H9 (cell line): ENCODE measurements around the gene MYO1E. TPM values are rescaled to one million over a fixed set of nuclear protein-coding genes. Genes with fewer than 3 reads are reported as not detected.

Experiments
- DNase-seq: peaks from one replicate; pipeline ENCODE4 v3.0.0-alpha.2; 2017
- H2AFZ ChIP-seq: one replicate; pipeline ENCODE4 v1.6.1; 2013; ENCODE audit warnings: mild to moderate bottlenecking, low read length, control low read depth, moderate library complexity
- H2AK5ac ChIP-seq: 2 replicates; pipeline ENCODE4 v1.6.1; 2013; ENCODE audit warnings: low read length, control low read depth, mixed read lengths; ENCODE audit not compliant: insufficient read length
- H2BK120ac ChIP-seq: one replicate; pipeline ENCODE4 v1.6.1; 2013; ENCODE audit warnings: low read depth, mild to moderate bottlenecking, low read length, control low read depth, inconsistent platforms; ENCODE audit not compliant: poor library complexity, severe bottlenecking
- H2BK12ac ChIP-seq: 2 replicates; pipeline ENCODE4 v1.6.1; 2013; ENCODE audit warnings: low read length, control low read depth, mixed read lengths, low read depth; ENCODE audit not compliant: insufficient read length
- H2BK15ac ChIP-seq: 2 replicates; pipeline ENCODE4 v1.6.1; 2013; ENCODE audit warnings: low read depth, low read length, control low read depth
- H2BK20ac ChIP-seq: one replicate; pipeline ENCODE4 v1.6.1; 2013; ENCODE audit warnings: low read depth, mild to moderate bottlenecking, low read length, control low read depth, inconsistent platforms; ENCODE audit not compliant: poor library complexity, severe bottlenecking
- H2BK5ac ChIP-seq: 2 replicates; pipeline ENCODE4 v1.6.1; 2013; ENCODE audit warnings: low read length, control low read depth, mixed read lengths; ENCODE audit not compliant: insufficient read length
- H3K14ac ChIP-seq: 2 replicates; pipeline ENCODE4 v1.6.1; 2013; ENCODE audit warnings: low read length, control low read depth; ENCODE audit not compliant: insufficient read depth
- H3K18ac ChIP-seq: 2 replicates; pipeline ENCODE4 v1.6.1; 2013; ENCODE audit warnings: low read depth, mild to moderate bottlenecking, mixed read lengths, low read length, control low read depth; ENCODE audit not compliant: insufficient read length
- H3K23ac ChIP-seq: 2 replicates; pipeline ENCODE4 v1.6.1; 2013; ENCODE audit warnings: low read length, control low read depth, mixed read lengths, low read depth; ENCODE audit not compliant: insufficient read length
- H3K23me2 ChIP-seq: 2 replicates; pipeline ENCODE4 v1.6.1; 2013; ENCODE audit warnings: low read depth, mild to moderate bottlenecking, mixed read lengths, low read length, control low read depth; ENCODE audit not compliant: insufficient read length, poor library complexity, severe bottlenecking
- H3K27ac ChIP-seq: 2 replicates; pipeline ENCODE4 v1.5.1; 2013; ENCODE audit warnings: low read length, control low read depth, mixed read lengths, low read depth; ENCODE audit not compliant: insufficient read length
- H3K27me3 ChIP-seq: 2 replicates; pipeline ENCODE4 v1.6.1; 2013; ENCODE audit warnings: low read length, control low read depth, inconsistent platforms; ENCODE audit not compliant: insufficient read depth
- H3K4ac ChIP-seq: 2 replicates; pipeline ENCODE4 v1.6.1; 2013; ENCODE audit warnings: low read depth, mild to moderate bottlenecking, control low read depth, inconsistent platforms, low read length, moderate library complexity
- H3K4me1 ChIP-seq: 2 replicates; pipeline ENCODE4 v1.6.1; 2013; ENCODE audit warnings: low read length, control low read depth, inconsistent platforms; ENCODE audit not compliant: insufficient read depth
- H3K4me2 ChIP-seq: 2 replicates; pipeline ENCODE4 v1.6.1; 2013; ENCODE audit warnings: low read length, control low read depth, mixed read lengths; ENCODE audit not compliant: insufficient read length, insufficient read depth
- H3K56ac ChIP-seq: 2 replicates; pipeline ENCODE4 v1.6.1; 2013; ENCODE audit warnings: low read depth, mild to moderate bottlenecking, mixed read lengths, low read length, control low read depth; ENCODE audit not compliant: insufficient read length
- H3K79me1 ChIP-seq: 2 replicates; pipeline ENCODE4 v1.6.1; 2013; ENCODE audit warnings: low read depth, mild to moderate bottlenecking, moderate library complexity, low read length, control low read depth, inconsistent platforms; ENCODE audit not compliant: insufficient read depth, poor library complexity, severe bottlenecking
- H3K79me2 ChIP-seq: 2 replicates; pipeline ENCODE4 v1.6.1; 2013; ENCODE audit warnings: low read length, control low read depth, inconsistent platforms; ENCODE audit not compliant: insufficient read depth
- H3K9ac ChIP-seq: 2 replicates; pipeline ENCODE4 v1.6.1; 2013; ENCODE audit warnings: low read length, control low read depth, mixed read lengths; ENCODE audit not compliant: insufficient read length; ENCODE audit errors: extremely low read depth
- H3K9me3 ChIP-seq: one replicate; pipeline ENCODE4 v1.6.1; 2013; ENCODE audit warnings: low read depth, low read length, inconsistent platforms; ENCODE audit not compliant: control insufficient read depth
- H3T11ph ChIP-seq: one replicate; pipeline ENCODE4 v1.6.1; 2013; ENCODE audit warnings: mild to moderate bottlenecking, low read length, control low read depth, inconsistent platforms
- H4K20me1 ChIP-seq: one replicate; pipeline ENCODE4 v1.6.1; 2013; ENCODE audit not compliant: control insufficient read depth, insufficient read length, insufficient read depth
- H4K5ac ChIP-seq: 2 replicates; pipeline ENCODE4 v1.6.1; 2013; ENCODE audit warnings: low read depth, mild to moderate bottlenecking, mixed read lengths, low read length, control low read depth; ENCODE audit not compliant: insufficient read length
- H4K8ac ChIP-seq: replicated peaks from 2 replicates; pipeline ENCODE4 v1.6.1; 2013; ENCODE audit warnings: low read length, control low read depth, mixed read lengths, low read depth; ENCODE audit not compliant: insufficient read length
- H4K91ac ChIP-seq: 2 replicates; pipeline ENCODE4 v1.6.1; 2013; ENCODE audit warnings: low read depth, mild to moderate bottlenecking, moderate library complexity, mixed read lengths, low read length, control low read depth; ENCODE audit not compliant: insufficient read length
- H3K27ac Mint-ChIP-seq, 3 experiments: 2 replicates in 2 of 3; 3 replicates in 1 of 3; pipeline ENCODE4 v1.8.0; 2020 to 2021; ENCODE audit warnings: mixed read lengths in 3 of 3, mild to moderate bottlenecking in 1 of 3, moderate library complexity in 1 of 3
- H3K27me3 Mint-ChIP-seq: 2 replicates; pipeline ENCODE4 v1.8.0; 2021; ENCODE audit warnings: low read depth, mild to moderate bottlenecking, moderate library complexity, mixed read lengths
- H3K36me3 Mint-ChIP-seq, 3 experiments: 2 replicates in 2 of 3; 3 replicates in 1 of 3; pipeline ENCODE4 v1.8.0; 2020 to 2021; ENCODE audit warnings: low read depth in 3 of 3, mixed read lengths in 3 of 3; ENCODE audit not compliant: insufficient read depth in 1 of 3
- H3K4me1 Mint-ChIP-seq, 2 experiments: 2 replicates each; pipeline ENCODE4 v1.8.0; 2020; ENCODE audit warnings: mixed read lengths in 2 of 2
- H3K4me3 Mint-ChIP-seq, 2 experiments: 2 replicates in 1 of 2; 3 replicates in 1 of 2; pipeline ENCODE4 v1.8.0; 2020 to 2021; ENCODE audit warnings: mild to moderate bottlenecking in 2 of 2, mixed read lengths in 2 of 2, moderate library complexity in 1 of 2
- H3K9me3 Mint-ChIP-seq, 2 experiments: 2 replicates in 1 of 2; 3 replicates in 1 of 2; pipeline ENCODE4 v1.8.0; 2020; ENCODE audit warnings: mild to moderate bottlenecking in 2 of 2, mixed read lengths in 2 of 2, moderate library complexity in 1 of 2
- CTCF ChIP-seq: fragments of 200-600 bp; sonication (generic); conservative IDR thresholded peaks from 3 replicates; pipeline ENCODE4 v1.8.0; 2021; ENCODE audit warnings: antibody characterized with exemption, mild to moderate bottlenecking
- WGBS: extraction: QIAGEN DNeasy Blood & Tissue Kit; methylation state at CpG from one replicate; pipeline ENCODE4 v1.1.7; 2013; ENCODE audit warnings: missing lambda C conversion rate, low lambda C conversion rate, mixed read lengths; ENCODE audit not compliant: insufficient read length; ENCODE audit errors: extremely low coverage; 5-methylcytosine and 5-hydroxymethylcytosine counted together
- total RNA-seq: library from RNA; stranded (reverse); gene quantifications from 2 replicates; pipeline ENCODE4 v1.2.1, GENCODE V29; 2021

Gene MYO1E
- total RNA-seq, 1 experiment from 2014 or later = 235 TPM

DNA sequence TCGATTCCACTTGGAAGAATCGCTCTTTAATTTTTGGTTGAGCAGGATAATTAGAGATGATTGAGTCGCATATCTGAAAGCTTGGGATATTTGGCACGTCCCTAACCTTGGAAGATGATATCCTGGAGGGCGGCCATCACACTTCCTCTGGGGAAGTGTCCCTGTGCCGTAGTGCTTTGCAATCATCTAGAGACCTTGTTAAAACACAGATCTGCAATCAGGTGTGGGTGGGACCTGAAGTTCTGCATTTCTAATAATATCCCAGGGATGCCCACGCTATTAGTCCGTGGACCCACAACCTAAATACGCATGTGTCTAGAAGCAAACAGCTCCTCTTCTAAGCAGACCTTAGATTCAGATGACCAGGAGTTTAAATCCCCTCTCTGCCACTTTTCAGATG is 20.5 kb downstream of the MYO1E start:
- Histone ChIP-seq H3K23me2 (peaks cover 2% of the 10 kb centered on the region), H3K23ac (no peak overlapping the region), H4K8ac (no peak overlapping the region), H4K91ac (peak overlapping the region; percentile 76), H3K9me3 (no peaks in the 10 kb centered on the region), H3K18ac (no peak overlapping the region), H3K27me3 (0 out of 2 replicates have a peak, but pooled peaks cover 2% of the 10 kb centered on the region), H4K5ac (no peak overlapping the region), H2BK15ac (no peak overlapping the region), H2BK12ac (no peak overlapping the region), H3K9ac (no peak overlapping the region), H2BK20ac (no peak overlapping the region), H3K14ac (no peak overlapping the region), H4K20me1 (no peaks in the 10 kb centered on the region), H3K4ac (no peak overlapping the region), H2BK120ac (no peak overlapping the region), H3T11ph (no peak overlapping the region), H3K56ac (no peak overlapping the region), H3K27ac (no peak overlapping the region), H3K79me1 (no peaks in the 10 kb centered on the region), H3K4me1 (peaks cover 37% of the 10 kb centered on the region), H2AK5ac (no peak overlapping the region), H2AFZ (no peak overlapping the region), H3K4me2 (no peak overlapping the region), H2BK5ac (no peak overlapping the region), H3K79me2 (peaks cover 1% of the 10 kb centered on the region; the same call in 1 of the 2 replicates)
- no peak for TF ChIP-seq CTCF
- no peaks in the 10 kb centered on the region for H3K27me3 Mint-ChIP-seq
- H3K4me3 Mint-ChIP-seq = no peak overlapping the region
- H3K27ac Mint-ChIP-seq = peak overlapping the region in 1 of 3 experiments; percentile 58; a peak in 2 of 7 replicates
- no peaks in the 10 kb centered on the region for H3K9me3 Mint-ChIP-seq
- DNase-seq = no peak
- peaks cover 2 to 14% (median 7%) of the 10 kb centered on the region in 3 experiments; a peak in 5 of 7 replicates for H3K36me3 Mint-ChIP-seq
- peaks cover 88 to 93% of the 10 kb centered on the region in 2 experiments for H3K4me1 Mint-ChIP-seq
- no CpG with 5 or more reads among the region's 9 CpGs for WGBS
